HG03565 (cell line): ENCODE measurements around the gene MYH11.
A peak's percentile ranks its signal among the peaks of the same experiment; 100 is the strongest.
"Not testable (repeated sequence)": the region's sequence is repeated elsewhere in the genome, so short reads cannot be mapped to it uniquely, and the experiment has no call there.

Experiments
- ATAC-seq: cut with Tn5 transposase; IDR thresholded peaks from one replicate; pipeline ENCODE4 v1.9.1; 2021; ENCODE audit warnings: mild to moderate bottlenecking, moderate library complexity; ENCODE audit not compliant: unreplicated experiment

The MYH11 gene

DNA sequence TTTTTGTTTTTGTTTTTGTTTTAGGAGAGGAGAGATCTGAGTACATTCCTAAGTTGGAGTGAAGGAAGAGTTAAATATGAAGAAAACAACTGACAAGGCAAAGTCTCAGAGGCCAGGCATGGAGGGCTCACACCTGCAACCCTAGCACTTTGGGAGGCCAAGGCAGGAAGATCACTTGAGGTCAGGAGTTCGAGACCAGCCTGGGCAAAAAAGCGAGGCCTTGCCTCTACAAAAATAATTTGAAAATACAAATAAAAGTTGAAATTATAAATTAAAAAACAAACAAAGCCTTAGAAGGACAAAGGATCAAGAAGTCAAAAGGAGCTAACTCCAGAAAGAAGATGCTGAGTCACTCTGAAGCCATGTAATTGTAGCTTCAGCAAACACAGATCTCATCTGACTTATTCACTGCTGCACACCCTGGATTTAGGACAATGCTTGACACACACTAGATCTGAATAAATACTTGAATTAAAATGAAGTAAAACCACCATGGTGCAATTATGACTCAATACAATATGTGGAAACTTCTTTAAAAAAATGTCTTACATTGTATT, 22.5 kb upstream of the MYH11 start:
- ATAC-seq = no peak

DNA sequence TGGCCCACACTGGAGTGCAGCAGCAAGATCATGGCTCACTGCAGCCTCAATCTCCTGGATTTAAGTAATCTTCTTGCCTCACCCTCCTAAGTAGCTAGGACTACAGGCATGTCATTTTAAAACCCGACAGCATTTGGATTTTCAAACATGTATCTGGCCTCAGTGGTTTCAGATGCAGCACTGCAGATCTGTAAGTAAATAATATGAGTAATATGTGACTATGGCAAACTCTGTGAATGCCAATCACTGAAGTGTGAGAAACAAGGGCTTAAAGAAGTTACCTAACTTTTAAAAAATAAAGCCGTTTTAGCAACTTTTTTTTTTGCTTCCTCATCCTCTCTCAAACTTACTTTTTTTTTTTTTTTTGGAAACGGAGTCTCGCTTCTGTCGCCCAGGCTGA, 19.7 kb upstream of the MYH11 start:
- ATAC-seq = no peak

DNA sequence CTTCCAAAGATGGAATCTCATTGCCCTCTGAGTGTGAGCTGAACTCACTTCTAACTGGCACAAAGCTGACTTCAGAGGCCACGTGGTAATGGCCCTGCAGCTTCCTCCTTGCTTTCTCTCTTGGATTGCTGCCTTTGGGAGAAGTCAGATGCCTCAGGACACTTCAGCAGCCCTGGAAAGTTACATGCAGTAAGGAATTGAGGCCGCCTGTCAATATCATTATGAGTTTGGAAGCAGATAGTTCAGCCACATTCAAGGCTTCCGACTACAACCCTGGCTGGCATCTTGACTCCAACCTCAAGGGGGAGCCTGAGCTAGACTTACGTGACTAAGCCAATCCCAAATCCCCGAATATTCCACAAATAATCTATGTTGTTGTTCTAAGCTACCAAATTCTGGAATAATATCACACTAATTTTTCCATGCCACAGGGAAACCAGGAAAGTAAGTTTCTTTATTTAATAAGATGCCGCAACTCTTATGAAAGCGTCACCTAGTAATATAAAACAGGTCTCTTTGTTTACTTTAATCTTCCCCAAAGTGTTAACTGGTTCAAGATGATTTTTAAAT, 18.0 kb upstream of the MYH11 start:
- no peak for ATAC-seq

DNA sequence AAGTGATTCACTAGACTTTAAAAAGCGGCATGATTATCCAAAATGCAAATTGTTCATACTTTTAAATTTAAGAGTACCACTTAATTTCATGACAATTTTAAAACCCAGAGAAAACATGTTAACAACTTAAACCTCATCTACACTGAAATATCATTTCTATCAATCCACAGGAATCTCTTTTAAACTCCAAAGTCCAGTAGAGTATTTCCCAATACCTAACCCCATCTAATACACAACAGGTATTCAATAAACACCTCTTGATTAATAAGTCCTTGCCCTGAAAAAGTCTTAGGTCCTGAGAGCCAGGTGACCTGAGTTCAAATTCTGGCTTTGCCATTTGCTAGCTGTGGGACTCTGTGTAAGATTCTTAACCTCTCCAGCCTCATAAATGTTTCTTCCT, 16.9 kb upstream of the MYH11 start:
- no peak for ATAC-seq

DNA sequence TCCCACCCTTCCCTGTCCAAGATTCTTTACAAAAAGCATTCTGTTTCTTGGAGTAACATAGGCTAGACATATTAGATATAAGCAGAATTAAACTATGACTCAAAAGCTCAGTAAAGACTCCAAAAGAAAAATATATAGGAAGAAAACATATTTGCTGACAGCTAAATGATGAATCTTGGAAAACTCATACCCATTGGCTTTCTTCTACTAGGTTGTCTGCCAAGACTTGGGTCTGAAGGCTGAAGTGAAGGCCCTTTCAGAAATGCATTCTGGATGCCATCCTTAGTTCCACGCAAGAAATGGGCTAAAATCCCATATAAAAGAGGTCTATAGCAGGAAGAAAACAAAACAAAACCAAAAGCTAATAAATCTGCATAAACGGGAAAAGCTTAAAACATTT, 16.5 kb upstream of the MYH11 start:
- ATAC-seq = no peak

DNA sequence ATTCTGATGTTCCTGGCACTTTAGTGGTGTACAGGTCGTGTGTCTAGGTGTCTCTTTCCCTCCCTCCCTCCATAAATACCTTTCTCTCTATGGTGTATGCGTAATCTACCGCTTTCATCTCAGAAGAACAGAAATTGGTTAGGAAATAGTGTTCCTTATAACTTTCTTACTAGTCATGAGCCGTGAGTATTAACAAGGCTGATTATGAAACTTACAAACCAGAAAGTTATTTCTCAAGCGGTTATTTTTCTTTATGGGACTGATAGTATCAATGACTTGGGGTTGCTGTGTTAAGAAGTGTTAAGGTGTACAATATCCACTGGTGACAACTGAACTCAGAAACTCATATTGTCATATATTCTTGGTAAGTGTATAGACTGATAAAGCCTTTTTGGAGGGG, 13.2 kb upstream of the MYH11 start:
- no peak for ATAC-seq

DNA sequence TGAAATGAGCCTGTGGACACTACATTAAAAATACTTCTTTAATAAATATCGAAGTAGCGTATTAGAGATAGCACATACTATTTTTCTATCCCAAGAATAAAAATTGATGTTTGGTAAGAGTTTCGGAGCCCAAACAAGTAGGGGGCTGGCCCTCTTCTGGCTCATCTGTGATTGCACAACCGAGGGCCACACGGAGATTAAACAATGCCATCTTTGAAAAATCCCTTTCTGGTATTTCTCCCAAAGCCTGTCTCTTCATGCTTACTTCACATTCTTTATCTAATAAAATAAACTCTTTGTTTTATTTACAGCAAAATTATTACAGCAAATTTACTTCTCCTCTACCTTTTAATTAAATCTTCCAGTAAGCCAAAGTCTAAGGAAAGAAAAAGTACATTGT, 9.6 kb upstream of the MYH11 start:
- ATAC-seq = no peak

DNA sequence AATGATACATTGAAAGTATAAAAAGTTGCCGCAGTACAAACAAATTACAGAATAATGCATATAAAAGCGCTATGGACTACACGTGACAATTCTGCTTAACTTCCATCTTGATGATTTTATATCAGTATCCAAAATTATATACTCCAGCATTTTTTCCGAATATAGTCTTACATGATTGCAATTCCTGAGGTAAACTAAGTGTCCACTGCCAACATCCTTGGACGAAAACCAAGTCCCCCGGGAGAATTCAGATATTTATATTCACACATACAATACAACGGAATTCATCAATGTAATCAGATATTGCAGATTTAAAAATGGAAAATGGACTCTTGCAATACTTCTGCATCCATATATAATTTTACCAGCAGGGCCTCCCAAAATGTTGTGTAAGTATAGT, 8.9 kb upstream of the MYH11 start:
- no peak for ATAC-seq

DNA sequence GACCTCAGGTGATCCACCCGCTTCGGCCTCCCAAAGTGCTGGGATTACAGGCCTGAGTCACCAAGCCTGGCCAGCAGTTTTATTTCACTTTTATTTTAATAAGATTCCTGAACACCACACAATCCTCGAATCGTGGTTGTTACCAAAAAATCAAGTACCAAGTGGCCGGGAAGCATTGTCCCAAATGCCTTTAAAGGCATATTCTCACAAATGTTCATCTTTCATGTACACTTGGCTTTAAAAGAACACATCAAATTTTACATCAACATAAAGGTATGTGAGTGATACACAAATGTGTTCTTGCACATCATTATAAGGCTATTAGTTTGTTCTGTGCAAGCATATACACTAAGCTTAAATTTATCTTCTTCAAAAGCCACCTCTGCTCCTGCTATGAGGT, 8.1 kb upstream of the MYH11 start:
- no peak for ATAC-seq

DNA sequence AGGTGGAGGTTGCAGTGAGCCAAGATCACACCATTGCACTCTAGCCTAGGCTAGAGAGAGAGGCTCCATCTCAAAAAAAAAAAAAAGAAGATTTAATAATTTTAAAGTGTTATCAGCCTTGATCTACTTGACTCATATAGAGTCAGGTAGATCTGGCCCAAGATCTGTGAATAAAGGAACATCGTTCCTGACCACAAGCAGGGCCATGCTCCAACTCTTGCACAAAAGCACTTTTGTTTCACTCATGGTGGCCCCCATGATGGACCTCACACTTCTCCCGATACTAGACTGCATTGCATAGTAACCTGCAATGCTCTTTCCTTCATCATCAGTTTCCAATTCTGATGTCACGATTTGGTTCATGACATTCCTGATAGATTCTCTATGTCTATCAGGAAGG, 5.2 kb upstream of the MYH11 start:
- ATAC-seq = no peak

DNA sequence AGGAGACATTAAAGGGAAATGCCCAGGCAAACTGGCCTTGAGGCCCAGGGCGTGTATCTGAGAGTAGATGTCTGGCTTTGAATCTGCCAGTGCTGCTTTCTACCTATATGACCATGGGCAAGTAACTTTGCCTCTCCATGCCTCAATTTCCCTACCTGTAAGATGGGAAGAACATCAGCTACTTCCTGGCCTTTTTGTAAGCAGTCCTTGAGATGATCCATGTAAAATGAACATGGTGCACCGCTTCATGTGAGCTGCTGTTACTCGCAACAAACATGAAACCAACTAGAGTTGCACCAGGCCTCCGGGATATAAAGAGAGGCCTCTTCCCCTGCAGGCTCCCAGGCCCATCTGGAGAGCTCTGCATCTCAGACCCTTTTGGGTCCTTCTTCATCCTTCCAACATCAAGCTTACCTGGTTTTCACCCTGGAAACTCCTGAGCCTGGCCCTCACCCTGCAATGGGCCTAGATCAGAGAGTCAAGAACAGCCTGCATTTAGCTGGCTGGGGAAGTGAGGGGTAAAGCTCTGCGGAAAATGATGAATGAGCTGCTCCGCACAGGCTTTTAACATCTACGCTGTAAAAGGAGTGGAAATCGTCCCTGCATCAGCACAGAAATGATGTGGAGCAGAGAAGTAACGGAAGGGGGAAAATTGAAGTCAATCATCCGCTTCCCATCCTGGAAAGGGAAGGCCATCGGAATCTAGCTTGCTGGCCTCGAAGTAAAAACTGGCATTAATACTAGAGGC, 2.3 kb upstream of the MYH11 start:
- no peak for ATAC-seq

DNA sequence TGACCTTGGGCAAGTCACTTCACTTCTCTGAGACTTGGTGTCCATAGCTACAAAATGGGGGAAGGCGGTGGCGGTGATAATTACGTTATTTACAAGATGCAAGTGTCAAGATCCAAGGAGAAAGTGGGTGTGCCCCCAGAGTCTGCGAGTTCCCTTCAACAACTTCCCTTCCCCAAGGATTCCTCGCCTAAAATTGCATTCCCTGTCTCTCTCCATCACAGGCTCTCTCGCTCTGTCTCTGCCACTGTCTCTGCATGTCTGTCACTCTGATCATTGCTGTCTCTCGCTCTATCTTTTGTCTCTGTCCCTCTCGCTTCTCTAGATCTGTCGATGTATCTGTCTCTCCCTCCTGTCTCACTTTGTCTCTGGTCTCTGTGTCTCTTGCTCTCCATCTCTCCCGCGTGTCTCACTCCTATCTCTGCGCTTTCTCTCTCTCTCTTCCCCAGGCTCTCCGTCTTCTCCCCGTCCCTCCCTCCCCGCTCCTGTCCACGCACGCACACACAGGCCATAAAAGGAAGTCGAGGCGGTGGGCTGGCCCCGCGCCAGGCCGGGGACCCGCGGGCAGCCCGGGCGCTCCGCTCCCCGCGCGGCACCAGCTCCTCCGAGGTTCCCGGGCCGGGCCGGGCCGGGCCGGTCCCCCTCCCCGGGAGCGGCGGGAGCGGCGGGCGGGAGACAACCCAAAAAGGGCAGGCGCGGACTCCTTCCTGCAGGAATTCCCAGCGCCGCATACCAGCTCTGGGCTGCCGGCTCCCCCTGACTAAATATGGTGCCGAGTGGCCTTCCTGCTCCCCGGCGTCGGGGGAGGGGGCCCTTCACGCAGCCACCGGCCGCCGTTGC, 1.1 kb upstream of the MYH11 start:
- ATAC-seq = no peak

DNA sequence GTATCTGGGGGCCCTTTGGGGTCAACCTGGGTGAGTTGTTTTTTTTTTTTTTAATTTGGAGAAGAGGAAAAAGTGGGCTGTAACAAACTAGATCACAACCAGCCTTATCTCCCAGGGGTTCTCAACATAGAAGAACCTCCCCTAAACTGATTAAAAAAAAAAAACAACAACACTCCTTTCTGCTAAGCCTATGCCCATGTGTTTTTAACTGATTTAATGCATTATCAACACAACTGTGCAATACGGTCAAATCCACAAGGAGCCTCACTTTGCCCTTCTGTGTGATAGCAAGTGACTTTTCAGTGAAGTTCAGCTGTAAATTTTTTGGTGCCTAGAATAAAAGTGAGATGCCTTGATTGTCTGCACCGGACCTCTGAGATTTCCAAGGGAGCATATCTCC, 646 bp downstream of the MYH11 start:
- ATAC-seq = no peak

DNA sequence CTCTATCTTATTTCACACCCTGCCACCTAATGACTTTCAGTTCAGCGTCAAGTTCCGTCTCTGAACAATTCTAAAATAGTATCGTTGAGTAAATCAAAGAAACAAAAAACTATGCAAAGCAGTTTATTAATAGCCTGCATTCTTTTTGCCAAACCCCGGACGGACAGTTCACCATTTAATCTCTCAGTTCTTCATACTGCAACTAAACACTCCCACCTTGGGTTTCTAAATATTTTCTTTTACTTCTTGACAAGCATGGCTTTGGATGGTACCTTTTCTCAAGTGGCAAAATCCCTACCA, 1.2 kb downstream of the MYH11 start:
- peak; percentile 69 for ATAC-seq

DNA sequence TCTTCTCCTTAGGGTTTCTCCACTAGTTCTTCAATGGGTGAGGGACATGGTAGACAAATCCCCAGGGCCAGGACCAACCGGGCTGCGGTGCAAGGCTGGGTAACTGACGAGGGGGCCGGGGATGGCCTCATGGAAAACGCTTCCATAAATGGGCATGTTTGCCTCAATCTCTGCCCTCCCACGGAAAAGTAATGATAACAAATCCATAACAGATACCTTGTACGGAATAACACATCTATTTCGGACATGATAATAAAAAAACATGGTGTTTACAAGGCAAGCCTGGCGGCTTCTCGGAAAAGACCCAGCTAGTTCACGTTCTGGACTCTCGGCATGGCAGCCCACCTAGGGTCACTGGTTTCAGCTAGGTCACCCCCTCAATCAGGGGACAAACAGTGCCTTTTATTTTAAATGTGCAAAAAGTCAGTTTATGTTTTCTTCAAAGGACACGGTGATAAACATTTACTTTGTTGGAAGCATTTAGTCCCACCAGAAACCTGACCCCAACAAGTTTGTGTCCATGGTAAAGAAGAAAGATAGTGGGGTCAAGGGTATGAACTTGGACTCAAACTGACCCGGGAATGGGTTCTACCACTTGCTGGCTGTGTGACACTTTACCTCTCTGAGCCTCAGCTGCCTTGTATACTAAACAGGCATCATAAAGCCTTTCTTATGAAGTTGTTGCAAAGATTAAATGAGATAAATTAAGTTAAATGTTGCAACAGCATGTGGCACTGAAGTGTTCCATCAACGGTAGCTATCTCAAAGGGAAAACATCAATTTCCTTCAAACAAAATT, 1.7 kb downstream of the MYH11 start:
- ATAC-seq = no peak

DNA sequence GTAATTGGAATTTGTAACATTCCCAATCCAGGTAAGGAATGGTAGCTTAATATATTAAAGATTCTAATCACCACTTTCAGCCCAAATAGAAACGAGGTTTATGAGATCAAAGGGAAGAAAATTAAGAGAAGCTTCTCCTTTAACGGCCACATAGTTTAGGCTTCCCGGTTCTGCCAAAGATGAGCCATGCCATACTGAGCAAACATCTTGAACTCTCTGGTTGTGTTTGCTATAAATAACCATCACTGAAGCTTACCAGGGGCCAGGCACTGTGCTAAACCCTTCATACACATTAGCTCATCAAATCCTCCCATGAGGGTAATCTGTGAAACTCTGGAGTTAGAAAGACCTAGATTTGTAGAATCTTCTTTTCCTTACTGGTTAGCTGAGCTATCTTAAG, 2.8 kb downstream of the MYH11 start:
- ATAC-seq = no peak

DNA sequence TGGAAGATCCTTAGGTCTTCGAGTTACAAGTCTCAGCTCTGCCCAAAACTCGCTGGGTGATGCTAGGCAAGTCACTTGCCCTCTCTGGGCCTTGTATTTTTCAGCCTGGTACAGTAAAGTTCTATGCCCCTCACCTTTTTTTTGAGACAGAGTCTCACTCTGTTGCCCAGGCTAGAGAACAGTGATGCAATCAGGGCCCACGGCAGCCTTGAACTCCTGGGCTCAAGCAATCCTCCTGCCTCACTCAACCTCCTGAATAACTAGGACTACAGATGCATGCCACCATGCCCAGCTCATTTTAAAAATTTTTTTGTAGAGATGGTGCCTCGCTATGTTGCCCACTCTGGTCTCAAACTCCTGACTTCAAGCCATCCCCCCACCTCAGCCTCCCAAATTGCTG, 3.8 kb downstream of the MYH11 start:
- ATAC-seq = no peak

DNA sequence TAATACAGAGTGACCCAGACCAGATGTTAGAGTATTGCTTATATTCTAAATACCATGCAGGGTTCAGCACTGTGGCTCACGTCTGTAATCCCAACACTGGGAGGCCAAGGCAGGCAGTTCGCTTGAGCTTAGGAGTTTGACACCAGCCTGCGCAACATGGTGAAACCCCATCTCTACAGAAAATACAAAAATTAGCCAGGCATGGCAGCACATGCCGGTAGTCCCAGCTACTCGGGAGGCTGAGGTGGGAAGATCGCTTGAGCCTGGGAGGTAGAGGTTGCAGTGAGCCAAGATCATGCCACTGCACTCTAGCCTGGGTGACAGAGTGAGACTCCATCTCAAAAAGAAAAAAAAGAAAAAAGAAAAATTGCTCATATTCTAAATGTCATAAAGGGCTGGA, 6.3 kb downstream of the MYH11 start:
- not testable (repeated sequence) for ATAC-seq

DNA sequence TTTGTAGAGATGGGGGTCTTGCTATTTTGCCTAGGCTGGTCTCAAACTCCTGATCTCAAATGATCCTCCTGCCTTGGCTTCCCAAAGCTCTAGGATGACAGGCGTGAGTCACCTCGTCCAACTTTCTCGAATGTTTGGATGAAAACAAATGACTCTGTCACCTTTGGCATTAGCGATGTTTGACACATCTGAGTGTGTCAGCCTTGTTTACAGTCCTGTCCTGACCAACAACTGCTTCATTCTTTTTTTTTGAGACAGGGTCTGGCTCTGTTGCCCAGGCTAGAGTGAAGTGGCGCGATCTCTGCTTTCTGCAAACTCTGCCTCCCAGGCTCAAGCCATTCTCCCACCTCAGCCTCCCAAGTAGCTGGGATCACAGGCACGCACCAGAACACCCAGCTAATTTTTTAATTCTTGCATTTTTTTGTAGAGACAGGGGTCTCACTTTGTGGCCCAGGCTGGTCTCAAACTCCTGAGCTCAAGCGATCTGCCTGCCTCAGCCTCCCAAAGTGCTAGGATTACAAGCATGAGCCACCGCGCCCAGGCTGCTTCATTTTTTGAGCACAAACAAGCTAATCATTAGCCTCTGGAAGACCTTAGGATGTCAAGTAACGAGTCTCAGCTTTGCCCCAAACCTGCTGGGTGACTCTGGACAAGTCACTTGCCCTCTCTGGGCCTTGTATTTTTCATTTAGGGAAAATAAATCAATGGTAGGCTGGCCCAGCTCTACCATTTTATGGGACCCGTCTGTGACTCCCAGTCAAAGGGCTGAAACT, 7.4 kb downstream of the MYH11 start:
- ATAC-seq = no peak

DNA sequence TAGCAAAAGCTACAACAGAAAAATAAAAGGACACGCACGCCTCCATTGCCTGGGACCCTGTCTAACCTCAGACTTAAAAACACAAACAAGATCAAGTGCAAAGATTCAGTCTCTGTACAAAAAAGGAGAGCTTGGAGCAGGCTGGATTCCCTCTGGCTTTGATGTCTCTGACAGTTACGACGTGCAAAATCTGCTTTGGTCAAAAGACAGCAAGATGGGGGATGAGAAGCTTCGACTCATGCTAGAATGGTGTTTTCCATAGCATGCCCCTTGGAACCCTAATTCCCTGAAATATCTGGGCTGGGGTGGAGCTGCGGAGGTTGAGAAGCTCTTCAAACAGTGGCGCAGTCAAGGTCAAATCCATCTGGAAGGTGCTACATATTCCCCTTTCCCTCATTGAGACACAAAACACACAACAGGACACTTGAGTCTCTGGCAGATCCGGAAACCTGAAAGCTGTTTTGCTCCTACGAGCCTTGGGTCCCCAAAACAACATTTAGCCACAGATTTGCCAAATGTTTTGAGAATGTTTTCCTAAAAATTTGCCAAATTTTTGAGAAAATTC, 9.1 kb downstream of the MYH11 start:
- ATAC-seq = no peak
